GM18873 (cell line): ENCODE results near the gene PSMB5.
"Not testable (repeated sequence)": the region's sequence is repeated elsewhere in the genome, so short reads cannot be mapped to it uniquely, and the experiment has no call there.

Experiments
- ATAC-seq: cut with Tn5 transposase; IDR thresholded peaks from one replicate; pipeline ENCODE4 v1.9.1; 2021; ENCODE audit warnings: mild to moderate bottlenecking, moderate library complexity, moderate number of reproducible peaks; ENCODE audit not compliant: unreplicated experiment, low FRiP score

The PSMB5 gene

GRCh38 chr14:23020143-23021128, 14.3 kb downstream of the PSMB5 start:
- no peak for ATAC-seq

DNA sequence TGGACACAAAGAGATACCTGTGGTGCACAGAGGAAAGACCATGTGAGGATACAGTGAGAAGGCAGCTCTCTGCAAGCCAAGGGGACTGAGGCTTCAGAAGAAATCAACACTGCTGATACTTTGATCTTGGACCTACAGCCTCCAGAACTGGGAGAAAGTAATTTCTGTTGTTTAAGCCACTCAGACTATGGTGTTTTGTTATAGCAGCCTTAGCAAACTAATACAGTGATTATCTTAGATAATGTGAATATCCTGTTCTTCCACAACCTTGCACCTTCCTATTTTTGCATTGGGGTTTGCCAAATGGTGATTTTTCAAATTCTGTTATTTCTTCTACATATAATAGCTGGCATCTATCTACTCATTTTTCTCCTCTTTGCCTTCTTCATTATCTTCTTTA, 16.6 kb downstream of the PSMB5 start:
- no peak for ATAC-seq

GRCh38 chr14:23017091-23017490, 17.6 kb downstream of the PSMB5 start:
- no peak for ATAC-seq

DNA sequence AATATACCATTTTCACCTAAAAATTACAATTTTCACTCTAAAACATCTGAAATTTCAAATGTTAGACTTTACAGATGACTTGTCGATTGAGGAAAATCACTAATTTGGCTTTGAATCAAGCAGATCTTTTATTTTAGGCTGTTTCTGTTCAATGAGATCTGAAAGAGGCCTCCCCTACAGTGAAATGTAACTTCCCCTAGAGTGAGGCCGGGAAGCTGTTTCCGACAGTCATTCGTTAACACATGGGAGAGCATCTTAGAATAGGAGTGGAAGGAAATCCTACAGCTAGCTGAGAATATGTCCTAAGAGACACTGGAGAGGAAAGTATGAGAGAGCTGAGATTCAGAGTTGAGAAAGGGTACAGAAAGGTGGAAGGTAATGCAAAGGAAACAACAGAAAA, 19.1 kb downstream of the PSMB5 start:
- no peak for ATAC-seq

GRCh38 chr14:23013749-23014054, 21.0 kb downstream of the PSMB5 start:
- ATAC-seq, result not testable (repeated sequence)

DNA sequence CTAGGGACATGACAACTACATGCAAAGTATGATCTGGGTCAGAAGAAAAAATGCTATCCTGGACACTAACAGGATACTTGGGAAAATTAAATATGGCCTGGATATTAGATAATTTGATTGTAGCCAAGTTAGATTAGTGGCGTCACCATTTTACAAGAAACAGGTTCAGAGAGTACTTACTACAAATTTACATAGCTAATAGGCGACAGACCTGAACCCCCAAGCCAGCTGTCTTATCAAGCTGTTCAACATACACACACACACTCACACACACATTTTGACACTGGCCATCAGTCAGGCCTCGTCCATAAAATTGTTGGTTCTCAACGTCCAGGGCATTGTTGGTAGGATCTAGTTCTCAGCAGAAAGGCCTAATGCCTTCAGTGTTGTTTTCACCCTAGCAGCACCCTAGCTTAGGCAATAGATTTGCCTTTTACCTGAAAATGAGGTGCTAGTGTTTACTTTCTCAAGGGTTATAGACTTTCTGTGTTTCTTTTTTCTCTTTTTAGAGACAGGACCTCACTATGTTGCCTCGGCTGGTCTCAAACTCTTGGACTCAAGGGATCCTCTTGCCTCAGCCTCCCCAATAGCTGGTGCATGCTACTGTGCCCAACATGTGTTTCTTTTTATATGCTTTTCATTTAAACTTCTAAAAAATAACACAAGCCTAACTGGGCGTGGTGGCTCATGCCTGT, 21.5 kb downstream of the PSMB5 start:
- ATAC-seq, result no peak

DNA sequence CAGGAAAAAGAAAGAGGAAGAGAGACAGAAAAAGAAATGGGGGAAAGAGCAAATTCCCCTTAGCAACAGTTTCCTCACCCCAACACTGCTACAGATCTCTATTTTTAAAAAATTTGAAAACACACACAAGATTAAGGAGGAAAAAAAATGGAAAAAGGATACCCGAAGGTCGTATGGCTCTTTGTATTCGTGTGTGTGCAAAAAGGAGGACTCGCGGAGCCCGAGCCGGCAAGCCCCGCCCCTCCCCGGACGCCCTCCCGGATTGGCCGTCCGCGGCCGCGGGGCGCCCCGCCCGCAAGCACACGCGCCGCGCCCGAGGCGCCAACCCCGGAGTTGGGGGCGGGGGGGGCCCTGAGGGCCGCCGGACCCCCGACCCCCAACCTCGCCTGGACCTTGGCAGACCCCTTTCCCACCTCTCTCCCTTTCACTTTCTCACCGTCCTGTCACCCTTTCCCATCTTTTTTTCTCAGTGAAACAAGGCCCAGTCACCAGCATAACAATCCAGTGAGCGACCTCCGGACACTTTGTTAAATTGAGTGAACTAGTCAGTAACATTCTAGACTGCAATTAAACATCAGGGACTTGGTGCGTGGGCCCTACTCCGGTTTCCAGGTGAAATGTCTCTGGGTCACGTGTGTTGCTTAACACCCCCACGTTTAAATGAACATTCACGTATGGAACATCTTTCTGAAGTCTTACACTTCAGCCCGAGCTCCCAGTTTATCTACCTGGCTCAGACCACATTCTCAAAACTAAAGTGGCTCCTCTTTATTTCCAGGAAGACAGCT, 24.6 kb downstream of the PSMB5 start, which contains the start of gene C14orf93:
Gene C14orf93, minus strand, starts transcription at position 205 of the 788 bp plus-strand sequence. CDS start 11,120 bp downstream, outside the sequence.
- ATAC-seq, result no peak

DNA sequence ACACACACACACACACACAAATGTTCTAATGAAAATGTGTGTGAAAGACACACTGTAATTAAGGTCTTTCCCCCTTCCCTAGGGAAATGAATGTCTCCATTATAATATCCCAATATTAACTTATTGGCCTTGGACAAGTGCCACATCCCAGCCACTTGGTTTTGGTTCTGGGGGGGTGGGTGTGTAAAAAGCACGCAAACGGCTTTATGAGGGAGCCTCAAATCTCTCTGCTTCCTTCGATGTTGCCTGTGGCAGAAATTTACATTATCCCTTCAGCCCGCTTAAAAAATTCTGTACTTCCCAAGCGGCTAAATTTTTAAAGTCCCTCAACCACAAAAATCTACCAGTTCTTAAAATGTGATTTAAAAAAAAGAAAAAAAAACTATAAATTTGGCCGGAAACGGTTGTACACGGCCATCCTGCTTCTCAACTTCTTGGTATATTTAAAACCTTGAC, 25.2 kb downstream of the PSMB5 start:
- no peak for ATAC-seq

DNA sequence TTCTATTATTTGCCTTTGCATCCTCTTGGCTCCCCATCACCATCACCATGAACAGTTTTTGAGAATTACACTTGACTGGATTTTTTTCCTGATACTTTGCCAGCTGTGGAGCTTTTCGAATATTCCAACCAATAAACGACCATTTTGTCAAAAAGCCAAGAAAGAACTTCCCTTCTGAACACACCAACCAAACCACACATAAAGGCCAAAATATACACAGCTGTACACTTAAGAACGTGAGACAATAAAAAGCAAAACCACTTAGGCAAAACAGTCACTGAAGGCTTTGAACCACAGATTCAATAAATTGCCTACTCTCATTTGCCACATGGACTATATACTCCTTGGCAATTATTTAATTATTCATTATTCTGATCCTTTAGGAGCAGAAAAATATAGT, 25.9 kb downstream of the PSMB5 start:
- no peak for ATAC-seq

GRCh38 chr14:23006544-23007419, 27.9 kb downstream of the PSMB5 start:
- peak; percentile 93 for ATAC-seq

- no peak for ATAC-seq
These were observed 28.5 kb downstream of the PSMB5 start for GRCh38 chr14:23006188-23006534.

GRCh38 chr14:23005451-23006187, 29.1 kb downstream of the PSMB5 start:
- no peak for ATAC-seq

- not testable (repeated sequence) for ATAC-seq
These were observed 30.4 kb downstream of the PSMB5 start for GRCh38 chr14:23004274-23004673.

DNA sequence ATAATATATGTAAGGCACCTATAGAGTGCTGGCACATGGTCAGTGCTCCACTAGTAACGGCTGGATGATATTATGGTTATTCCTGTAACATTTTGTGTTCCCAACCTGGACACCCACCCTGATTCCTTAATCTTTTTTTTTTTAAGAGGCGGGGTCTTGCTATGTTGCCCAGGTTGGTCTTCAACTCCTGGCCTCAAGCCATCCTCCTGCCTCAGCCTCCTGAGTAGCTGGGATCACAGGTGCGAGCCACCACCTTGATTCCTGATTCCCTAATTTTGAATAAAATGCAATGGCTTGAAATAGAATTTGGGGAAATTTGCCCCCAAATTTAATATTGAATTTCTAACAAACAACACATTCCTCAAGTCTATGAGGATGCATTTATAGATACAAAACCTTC, 32.1 kb downstream of the PSMB5 start:
- ATAC-seq, result no peak

DNA sequence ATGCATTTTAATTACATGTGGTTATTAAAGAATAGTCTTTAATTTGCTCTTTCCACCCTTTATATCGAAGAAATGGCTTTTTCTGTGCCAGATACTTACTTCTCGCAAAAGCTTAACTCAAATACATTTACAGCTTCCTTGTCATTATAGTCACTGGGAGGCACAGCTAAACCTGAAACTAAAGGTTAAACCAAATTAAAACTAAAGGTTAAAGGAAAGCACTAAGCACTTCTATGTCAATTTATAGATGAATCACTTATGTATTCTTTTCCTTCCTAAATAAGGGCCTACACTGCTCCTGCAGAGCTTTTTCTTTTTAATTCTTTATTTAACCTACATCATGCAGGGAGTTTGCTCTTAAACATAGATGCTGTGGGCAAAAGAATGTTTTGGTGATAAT, 33.8 kb downstream of the PSMB5 start:
- no peak for ATAC-seq

DNA sequence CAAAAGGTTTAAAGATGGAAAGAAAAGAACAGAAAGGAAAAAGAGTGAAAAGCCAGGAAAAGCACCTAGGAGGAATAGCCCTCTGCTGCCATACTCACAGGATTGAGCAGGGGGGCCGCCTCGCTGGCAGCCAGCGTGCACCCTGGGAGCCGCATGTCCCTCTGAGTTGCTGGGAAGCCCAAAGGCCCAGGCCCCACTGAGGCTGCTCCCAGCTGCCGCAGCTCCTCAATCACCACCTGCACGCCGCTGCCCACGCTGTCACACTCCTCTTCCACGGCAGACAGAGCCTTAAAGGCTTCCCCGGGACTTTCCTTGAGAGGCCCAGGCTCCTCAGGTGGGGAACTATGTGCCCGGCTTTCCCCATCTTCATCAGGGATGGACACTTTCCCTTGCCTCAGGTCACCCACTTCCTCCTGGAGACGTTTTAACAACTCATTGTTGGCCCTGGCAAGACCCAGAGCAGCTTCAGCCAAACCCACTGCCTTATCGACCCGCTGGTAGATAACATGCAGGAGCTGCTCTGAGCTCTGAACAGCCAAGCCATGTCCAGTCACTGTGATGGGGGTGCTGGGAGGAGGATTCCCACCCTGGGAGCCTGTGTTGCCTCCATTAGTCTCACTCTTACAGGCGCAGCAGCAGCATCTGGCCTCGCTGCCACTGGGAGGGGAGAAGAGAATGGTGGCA, 36.2 kb downstream of the PSMB5 start:
- no peak for ATAC-seq

GRCh38 chr14:22997676-22998323, 36.9 kb downstream of the PSMB5 start:
- ATAC-seq, result no peak
